Measurements from ENCODE around the gene CELSR1. TPM values are rescaled to one million over a fixed set of nuclear protein-coding genes. Genes with fewer than 3 reads are reported as not detected.
"Not testable (repeated sequence)": the region's sequence is repeated elsewhere in the genome, so short reads cannot be mapped to it uniquely, and the experiment has no call there.

CELSR1 gene
- total RNA-seq, 3 donors from 2014 or later: 0.96 to 36.7 (median 21.2) TPM

DNA sequence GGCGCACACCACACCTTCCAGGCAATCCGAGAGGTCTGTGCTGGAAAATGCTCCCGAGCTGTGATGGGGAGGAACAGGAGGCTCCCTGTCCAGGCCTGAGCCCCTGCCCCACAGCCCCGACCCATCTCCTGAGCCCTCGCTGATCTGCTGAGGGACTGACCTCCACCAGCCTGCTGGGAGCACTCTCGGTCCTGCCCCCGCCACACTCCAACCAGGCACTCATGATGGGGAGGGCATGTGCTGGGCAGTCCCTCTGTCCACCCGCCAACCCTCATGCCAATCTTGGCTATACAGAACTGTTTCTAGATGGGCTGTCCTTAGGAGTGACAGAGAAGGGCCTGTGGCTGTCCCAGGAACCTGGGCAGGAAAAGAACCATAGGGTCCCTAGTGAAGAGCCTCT lies 131.1 kb downstream of the CELSR1 start:
- Histone ChIP-seq H3K9me3 (no peaks in the 10 kb centered on the region), H3K27ac (no peak overlapping the region), H3K27me3 (no peaks in the 10 kb centered on the region), H3K4me1 (no peaks in the 10 kb centered on the region), H3K4me3 (no peak overlapping the region), H3K36me3 (no peaks in the 10 kb centered on the region)
- intact Hi-C loops (cut with DNase I; ENCODE audit: low total_unique reads): no loop called here
- no peak for DNase-seq (ENCODE audit: low spot score in 2 of 2)
- TF ChIP-seq POLR2AphosphoS5 (IDR thresholded peaks at IDR 0.05) (no peak), POLR2A (IDR thresholded peaks at IDR 0.05) (no peak)
- TF ChIP-seq, protein P1, sequence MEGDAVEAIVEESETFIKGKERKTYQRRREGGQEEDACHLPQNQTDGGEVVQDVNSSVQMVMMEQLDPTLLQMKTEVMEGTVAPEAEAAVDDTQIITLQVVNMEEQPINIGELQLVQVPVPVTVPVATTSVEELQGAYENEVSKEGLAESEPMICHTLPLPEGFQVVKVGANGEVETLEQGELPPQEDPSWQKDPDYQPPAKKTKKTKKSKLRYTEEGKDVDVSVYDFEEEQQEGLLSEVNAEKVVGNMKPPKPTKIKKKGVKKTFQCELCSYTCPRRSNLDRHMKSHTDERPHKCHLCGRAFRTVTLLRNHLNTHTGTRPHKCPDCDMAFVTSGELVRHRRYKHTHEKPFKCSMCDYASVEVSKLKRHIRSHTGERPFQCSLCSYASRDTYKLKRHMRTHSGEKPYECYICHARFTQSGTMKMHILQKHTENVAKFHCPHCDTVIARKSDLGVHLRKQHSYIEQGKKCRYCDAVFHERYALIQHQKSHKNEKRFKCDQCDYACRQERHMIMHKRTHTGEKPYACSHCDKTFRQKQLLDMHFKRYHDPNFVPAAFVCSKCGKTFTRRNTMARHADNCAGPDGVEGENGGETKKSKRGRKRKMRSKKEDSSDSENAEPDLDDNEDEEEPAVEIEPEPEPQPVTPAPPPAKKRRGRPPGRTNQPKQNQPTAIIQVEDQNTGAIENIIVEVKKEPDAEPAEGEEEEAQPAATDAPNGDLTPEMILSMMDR (IDR thresholded peaks at IDR 0.05): no peak

DNA sequence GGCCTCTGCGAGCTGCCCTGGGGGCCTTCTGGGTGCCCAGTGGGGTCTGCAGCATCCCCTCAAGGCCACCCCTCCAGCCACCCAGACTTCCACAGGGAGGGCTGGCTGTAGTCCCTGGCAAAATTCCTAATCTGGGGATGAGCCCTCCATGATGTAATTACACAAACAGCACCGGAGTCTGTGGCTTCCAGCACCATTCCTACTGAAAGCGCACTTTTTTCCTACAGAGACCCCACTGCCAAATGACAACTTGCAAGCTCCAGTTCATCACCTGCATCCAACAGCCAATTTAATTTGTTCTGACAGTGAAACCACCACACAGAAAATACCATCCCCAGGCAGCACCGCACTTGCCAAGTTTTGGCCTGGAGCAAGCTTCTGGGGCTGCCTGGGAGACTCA lies 131.5 kb downstream of the CELSR1 start:
- Histone ChIP-seq H3K4me3 (no peak overlapping the region), H3K27me3 (no peaks in the 10 kb centered on the region), H3K4me1 (no peaks in the 10 kb centered on the region), H3K9me3 (no peaks in the 10 kb centered on the region), H3K27ac (no peak overlapping the region), H3K36me3 (no peaks in the 10 kb centered on the region)
- intact Hi-C loops (cut with DNase I; ENCODE audit: low total_unique reads): no loop called here
- no peak for DNase-seq (ENCODE audit: low spot score in 2 of 2)
- no peak for TF ChIP-seq POLR2AphosphoS5 (IDR thresholded peaks at IDR 0.05)
- TF ChIP-seq POLR2A (IDR thresholded peaks at IDR 0.05): no peak
- TF ChIP-seq, protein P1 (IDR thresholded peaks at IDR 0.05): no peak

DNA sequence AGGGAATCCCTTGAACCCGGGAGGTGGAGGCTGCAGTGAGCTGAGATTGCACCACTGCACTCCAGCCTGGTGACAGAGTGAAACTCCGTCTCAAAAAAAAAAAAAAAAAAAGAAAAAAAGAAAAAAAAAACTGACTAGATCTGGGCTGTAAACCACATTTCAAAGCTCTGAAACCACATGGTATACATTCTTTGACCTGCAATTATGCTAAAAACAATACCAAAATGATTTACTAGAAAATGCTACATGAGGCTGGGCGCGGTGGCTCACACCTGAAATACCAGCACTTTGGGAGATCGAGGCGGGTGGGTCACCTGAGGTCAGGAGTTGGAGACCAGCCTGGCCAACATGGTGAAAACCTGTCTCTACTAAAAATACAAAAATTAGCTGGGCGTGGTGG lies 133.5 kb downstream of the CELSR1 start:
- H3K36me3 ChIP-seq; DNase-seq (ENCODE audit: low spot score in 2 of 2); H3K9me3 ChIP-seq; H3K27me3 ChIP-seq; intact Hi-C loops (cut with DNase I; ENCODE audit: low total_unique reads); H3K4me1 ChIP-seq; H3K4me3 ChIP-seq; H3K27ac ChIP-seq: not testable (repeated sequence)

DNA sequence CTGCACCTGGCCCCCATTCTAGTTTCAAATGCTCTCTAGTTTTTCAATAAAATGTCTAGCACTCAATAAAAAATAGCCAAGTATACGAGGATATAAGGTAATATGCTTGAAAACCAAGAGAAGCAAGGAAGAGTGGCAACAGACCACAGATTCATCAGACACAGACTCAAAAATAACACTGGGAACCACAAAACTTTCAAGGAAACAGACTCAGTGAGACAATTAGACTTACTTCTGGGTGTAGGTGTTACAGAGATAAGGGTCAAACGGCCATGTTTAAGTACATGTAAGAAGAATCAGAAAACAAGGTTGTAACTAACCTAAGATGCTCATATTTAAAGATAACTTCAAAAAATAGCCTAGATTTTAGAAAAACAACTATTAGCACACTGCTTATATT lies 134.9 kb downstream of the CELSR1 start:
- no peaks in the 10 kb centered on the region for H3K4me1 ChIP-seq
- H3K9me3 ChIP-seq: no peaks in the 10 kb centered on the region
- no peak for DNase-seq (ENCODE audit: low spot score in 2 of 2)
- intact Hi-C loops (cut with DNase I; ENCODE audit: low total_unique reads): no loop called here
- no peak overlapping the region for H3K4me3 ChIP-seq
- no peaks in the 10 kb centered on the region for H3K27me3 ChIP-seq
- no peaks in the 10 kb centered on the region for H3K36me3 ChIP-seq
- TF ChIP-seq, protein P1 (IDR thresholded peaks at IDR 0.05): no peak
- H3K27ac ChIP-seq: no peak overlapping the region

DNA sequence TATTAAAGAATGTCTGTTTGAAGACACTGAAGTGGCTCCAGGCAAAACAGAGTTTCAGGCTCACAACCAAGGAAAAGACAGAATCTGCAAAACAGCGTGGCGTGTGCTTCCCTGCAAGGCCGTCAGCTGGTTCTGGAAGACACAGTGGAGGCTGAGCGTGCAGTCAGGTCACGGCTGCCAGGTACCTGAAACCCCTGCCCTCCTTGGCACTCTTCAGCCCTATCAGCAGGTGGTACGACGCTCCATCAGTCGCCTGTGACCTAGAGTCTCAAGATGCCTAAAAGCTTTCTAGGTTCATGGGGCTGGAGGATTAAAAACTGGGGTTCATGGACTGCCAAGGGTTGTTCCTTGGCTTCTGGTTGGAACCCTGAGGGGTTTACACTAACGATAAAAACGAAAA lies 136.1 kb downstream of the CELSR1 start:
- Histone ChIP-seq H3K4me3 (no peak overlapping the region), H3K4me1 (no peaks in the 10 kb centered on the region), H3K27me3 (no peaks in the 10 kb centered on the region), H3K36me3 (no peaks in the 10 kb centered on the region), H3K27ac (no peak overlapping the region), H3K9me3 (no peaks in the 10 kb centered on the region)
- TF ChIP-seq, protein P1 (IDR thresholded peaks at IDR 0.05): no peak
- no peak for TF ChIP-seq POLR2AphosphoS5 (IDR thresholded peaks at IDR 0.05)
- no peak for DNase-seq (ENCODE audit: low spot score in 2 of 2)
- intact Hi-C loops (cut with DNase I; ENCODE audit: low total_unique reads): no loop called here

DNA sequence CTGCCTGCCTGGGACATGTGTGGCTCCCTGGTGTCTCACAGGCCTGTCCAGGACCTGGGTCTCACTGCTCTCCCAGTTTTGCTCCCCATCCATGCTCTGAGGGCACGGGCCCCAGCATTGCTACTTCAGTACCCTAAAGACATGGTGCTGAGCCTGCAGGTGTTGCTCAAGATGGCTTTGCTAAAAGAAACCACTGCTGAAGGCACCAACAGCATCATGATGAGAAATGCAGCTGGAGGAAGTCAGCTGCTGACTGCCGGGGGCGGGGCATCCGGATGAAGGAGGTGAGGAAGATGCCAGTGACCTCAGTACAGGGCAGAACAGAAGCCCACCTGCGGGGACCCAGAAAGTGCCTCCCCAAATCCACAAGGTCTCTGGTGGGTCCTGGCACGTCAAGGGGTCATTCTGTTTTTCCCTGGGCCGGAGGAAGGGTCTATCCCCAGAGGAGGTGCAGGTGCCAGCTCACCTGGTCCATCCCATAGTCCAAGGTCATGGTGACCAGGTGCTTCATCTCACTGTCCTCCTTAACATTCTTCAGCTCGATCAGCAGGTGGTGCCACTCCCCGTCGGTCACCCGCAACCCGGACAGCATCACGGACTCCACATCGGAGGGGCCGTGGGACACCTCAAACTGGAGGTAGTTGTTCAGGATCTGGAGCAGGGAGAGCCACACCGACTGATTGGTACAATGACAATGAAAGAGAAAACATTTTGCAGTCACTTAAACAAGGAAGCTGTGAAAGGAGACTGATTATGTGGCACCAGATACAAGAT lies 138.0 kb downstream of the CELSR1 start:
- H3K27ac ChIP-seq: no peak overlapping the region
- no peaks in the 10 kb centered on the region for H3K9me3 ChIP-seq
- H3K4me3 ChIP-seq: no peak overlapping the region
- no peaks in the 10 kb centered on the region for H3K4me1 ChIP-seq
- no peaks in the 10 kb centered on the region for H3K36me3 ChIP-seq
- no peaks in the 10 kb centered on the region for H3K27me3 ChIP-seq
- TF ChIP-seq POLR2AphosphoS5 (IDR thresholded peaks at IDR 0.05) (no peak), POLR2A (IDR thresholded peaks at IDR 0.05) (no peak)
- TF ChIP-seq, protein P1 (IDR thresholded peaks at IDR 0.05): no peak
- no peak for DNase-seq (ENCODE audit: low spot score in 2 of 2)
- intact Hi-C loops (cut with DNase I; ENCODE audit: low total_unique reads): no loop called here
